ENCODE results near the gene TRAPPC3. TPM values are rescaled to one million over a fixed set of nuclear protein-coding genes. Genes with fewer than 3 reads are reported as not detected.

The TRAPPC3 gene
- total RNA-seq, 1 experiment from 2014 or later: 64.6 TPM

- no peaks in the 10 kb centered on the region for H3K9me3 ChIP-seq (ENCODE audit: control insufficient read depth in 1 of 2, insufficient read depth in 1 of 2, low read depth in 1 of 2, low read length in 2 of 2)
- ChIA-PET POLR2A (no interaction called here), RAD21 (ENCODE audit: low non-redundant PET in 1 of 2, low total read pairs in 2 of 2, uncharacterized antibody in 2 of 2, unreplicated experiment in 2 of 2) (no interaction called here), CTCF (no interaction called here)
- H2AFZ ChIP-seq (ENCODE audit: low read depth, low read length, poor library complexity, severe bottlenecking): no peak overlapping the region
- peaks cover 27% of the 10 kb centered on the region for H3K79me2 ChIP-seq (ENCODE audit: insufficient read depth, low read length)
- intact Hi-C loops (cut with micrococcal nuclease): no loop called here
- no peak overlapping the region for H3K4me2 ChIP-seq (ENCODE audit: low read length)
- no peaks in the 10 kb centered on the region for H3K27me3 ChIP-seq (ENCODE audit: insufficient read depth, low read length)
- no peak overlapping the region for H3K27ac ChIP-seq (ENCODE audit: low read depth, low read length)
- peaks cover 26 to 31% of the 10 kb centered on the region in 2 experiments; a peak in 3 of 4 replicates for H3K36me3 ChIP-seq (ENCODE audit: control insufficient read depth in 1 of 2, insufficient read depth in 2 of 2, low read length in 2 of 2)
- H3K4me3 ChIP-seq (replicated peaks in 1 of 2; ENCODE audit: low read depth in 1 of 2, low read length in 2 of 2): no peak overlapping the region
- H4K20me1 ChIP-seq (ENCODE audit: insufficient read depth): no peaks in the 10 kb centered on the region
- H3K9ac ChIP-seq (ENCODE audit: low read length): no peak overlapping the region
- TF ChIP-seq FOSL1 (IDR thresholded peaks at IDR 0.05; ENCODE audit: low read depth): no peak
- no peak for TF ChIP-seq ELF1 (IDR thresholded peaks at IDR 0.05; ENCODE audit: borderline replicate concordance, low read depth)
- TF ChIP-seq SRF (IDR thresholded peaks at IDR 0.05; ENCODE audit: low read depth): no peak
- TF ChIP-seq TCF7L2 (IDR thresholded peaks at IDR 0.05; ENCODE audit: borderline replicate concordance, extremely low read depth, insufficient read depth, insufficient read length): no peak
- no peak for TF ChIP-seq CEBPB (IDR thresholded peaks at IDR 0.05; ENCODE audit: low read depth)
- no peak for TF ChIP-seq CTCF (IDR thresholded peaks at IDR 0.05 in 2 of 3, conservative IDR thresholded peaks at IDR 0.05 in 1 of 3; ENCODE audit: borderline replicate concordance in 1 of 3, insufficient read depth in 1 of 3, low read depth in 2 of 3, low read length in 2 of 3)
- TF ChIP-seq RAD21 (IDR thresholded peaks at IDR 0.05; ENCODE audit: low read depth): no peak
- no peak for TF ChIP-seq ZBTB33 (IDR thresholded peaks at IDR 0.05; ENCODE audit: extremely low read depth, insufficient replicate concordance, low read length)
- no peak for TF ChIP-seq JUND (IDR thresholded peaks at IDR 0.05)
- TF ChIP-seq POLR2AphosphoS5 (IDR thresholded peaks at IDR 0.05; ENCODE audit: low read depth, low read length): no peak
- no peak for TF ChIP-seq ZFX (IDR thresholded peaks at IDR 0.05)
- no peak for TF ChIP-seq EZH2 (IDR thresholded peaks at IDR 0.05)
- TF ChIP-seq CBX3 (IDR thresholded peaks at IDR 0.05; ENCODE audit: low read depth): no peak
- TF ChIP-seq REST (IDR thresholded peaks at IDR 0.05; ENCODE audit: low read depth): no peak
- TF ChIP-seq EZH2phosphoT487 (IDR thresholded peaks at IDR 0.05; ENCODE audit: borderline replicate concordance): no peak
- TF ChIP-seq YY1 (IDR thresholded peaks at IDR 0.05; ENCODE audit: extremely low read depth, insufficient replicate concordance, low read depth, low read length): no peak
- TF ChIP-seq ATF3 (IDR thresholded peaks at IDR 0.05): no peak
- no peak for TF ChIP-seq POLR2A (IDR thresholded peaks at IDR 0.05; ENCODE audit: borderline replicate concordance, extremely low read depth, insufficient read depth, insufficient read length)
- TF ChIP-seq ZNF274 (IDR thresholded peaks at IDR 0.05; ENCODE audit: low read depth, low read length): no peak
- TF ChIP-seq EGR1 (IDR thresholded peaks at IDR 0.05; ENCODE audit: low read depth): no peak
- no peak for DNase-seq (ENCODE audit: low read depth, low spot score)
- H3K9me2 ChIP-seq (ENCODE audit: insufficient read depth): no peaks in the 10 kb centered on the region
- no TSS peak for BruUV-seq (replicated peaks)
- ATAC-seq: no peak
- peaks cover 0 to 23% of the 10 kb centered on the region in 2 experiments; a peak in 2 of 4 replicates for H3K4me1 ChIP-seq (ENCODE audit: control insufficient read depth in 1 of 2, insufficient read depth in 2 of 2, low read length in 2 of 2)
Observed at GRCh38 chr1:36093226-36093625, 56.1 kb downstream of the TRAPPC3 start.
